Measurements from ENCODE around the gene KCNQ4.

- no peak for TF ChIP-seq CTCF (IDR thresholded peaks at IDR 0.05; ENCODE audit: extremely low read depth in 1 of 2, insufficient read depth in 1 of 2, low read depth in 1 of 2, low read length in 2 of 2)
- TF ChIP-seq POLR2A (IDR thresholded peaks at IDR 0.05; ENCODE audit: low read depth, low read length): no peak
- TF ChIP-seq MYC (IDR thresholded peaks at IDR 0.05; ENCODE audit: low read depth, low read length): no peak
- no peak for TF ChIP-seq EZH2 (IDR thresholded peaks at IDR 0.05; ENCODE audit: borderline replicate concordance, low read depth, low read length, severe bottlenecking)
- no peak for TF ChIP-seq POLR2AphosphoS5 (IDR thresholded peaks at IDR 0.05; ENCODE audit: insufficient read depth, low read depth, low read length)
- TF ChIP-seq, protein P1, sequence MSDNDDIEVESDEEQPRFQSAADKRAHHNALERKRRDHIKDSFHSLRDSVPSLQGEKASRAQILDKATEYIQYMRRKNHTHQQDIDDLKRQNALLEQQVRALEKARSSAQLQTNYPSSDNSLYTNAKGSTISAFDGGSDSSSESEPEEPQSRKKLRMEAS (IDR thresholded peaks at IDR 0.05; ENCODE audit: insufficient read depth, insufficient read length): no peak
- no peak for TF ChIP-seq JUN (IDR thresholded peaks at IDR 0.05; ENCODE audit: borderline replicate concordance, insufficient read depth, insufficient read length, low read depth)
These were observed 73.2 kb downstream of the KCNQ4 start for GRCh38 chr1:40856656-40857302.
